BJ (cell line): Measurements from ENCODE around the gene ALOX12B. TPM values are rescaled to one million over a fixed set of nuclear protein-coding genes. Genes with fewer than 3 reads are reported as not detected.

ENCODE experiments used
- CTCF ChIA-PET: fragments of 350-600 bp; formaldehyde crosslinking; extraction: SDS; loops from one replicate; lab custom pipeline; 2021; ENCODE audit warnings: antibody characterized with exemption, inconsistent platforms; lab: Yijun Ruan, JAX
- POLR2A ChIA-PET: fragments of 300-600 bp; sonication (Branson Sonifier 250); formaldehyde crosslinking; extraction: SDS; loops from one replicate; lab custom pipeline; 2021; ENCODE audit warnings: antibody characterized with exemption; lab: Charles Lee
- DNase-seq: peaks from one replicate; pipeline ENCODE4 v3.0.0-alpha.2; 2011; ENCODE audit warnings: low read depth
- H3K27me3 ChIP-seq: 2 replicates; pipeline ENCODE4 v1.6.0; 2011; ENCODE audit warnings: low read length; ENCODE audit not compliant: control insufficient read depth, insufficient read depth
- H3K36me3 ChIP-seq: 2 replicates; pipeline ENCODE4 v1.5.1; 2011; ENCODE audit warnings: low read length; ENCODE audit not compliant: control insufficient read depth, insufficient read depth
- H3K4me3 ChIP-seq: 2 replicates; pipeline ENCODE4 v1.5.1; 2011; ENCODE audit warnings: low read depth, mild to moderate bottlenecking, control low read depth, low read length
- polyA plus RNA-seq: library from polyadenylated mRNA; depleted of rRNA; stranded (reverse); fragments of >200 nt; gene quantifications from 2 replicates; pipeline ENCODE4 v1.2.3, GENCODE V29; 2011
- TF ChIP-seq, protein P1 (sequence below): IDR thresholded peaks from 2 replicates; pipeline ENCODE4 v1.5.1; 2011; ENCODE audit warnings: low read depth, mild to moderate bottlenecking, control low read depth, inconsistent platforms, low read length, moderate library complexity; ENCODE audit not compliant: insufficient read depth

Gene ALOX12B
- polyA plus RNA-seq, 1 experiment = not detected

GRCh38 chr17:8046929-8047768 is 40.4 kb downstream of the ALOX12B start:
- DNase-seq = no peak
- ChIA-PET CTCF (interaction anchor here (0.8 to 3.3 kb wide), 10 partner anchors 11 to 135 kb away, joined by 3 to 21 read pairs (median 3); no protein-coding TSS in a partner anchor), POLR2A (interaction anchor here (0.6 kb wide), 1 partner anchor 280 kb away, joined by 10 read pairs; no protein-coding TSS in a partner anchor)
- H3K27me3 ChIP-seq = peaks cover 24% of the 10 kb centered on the region
- TF ChIP-seq, protein P1, sequence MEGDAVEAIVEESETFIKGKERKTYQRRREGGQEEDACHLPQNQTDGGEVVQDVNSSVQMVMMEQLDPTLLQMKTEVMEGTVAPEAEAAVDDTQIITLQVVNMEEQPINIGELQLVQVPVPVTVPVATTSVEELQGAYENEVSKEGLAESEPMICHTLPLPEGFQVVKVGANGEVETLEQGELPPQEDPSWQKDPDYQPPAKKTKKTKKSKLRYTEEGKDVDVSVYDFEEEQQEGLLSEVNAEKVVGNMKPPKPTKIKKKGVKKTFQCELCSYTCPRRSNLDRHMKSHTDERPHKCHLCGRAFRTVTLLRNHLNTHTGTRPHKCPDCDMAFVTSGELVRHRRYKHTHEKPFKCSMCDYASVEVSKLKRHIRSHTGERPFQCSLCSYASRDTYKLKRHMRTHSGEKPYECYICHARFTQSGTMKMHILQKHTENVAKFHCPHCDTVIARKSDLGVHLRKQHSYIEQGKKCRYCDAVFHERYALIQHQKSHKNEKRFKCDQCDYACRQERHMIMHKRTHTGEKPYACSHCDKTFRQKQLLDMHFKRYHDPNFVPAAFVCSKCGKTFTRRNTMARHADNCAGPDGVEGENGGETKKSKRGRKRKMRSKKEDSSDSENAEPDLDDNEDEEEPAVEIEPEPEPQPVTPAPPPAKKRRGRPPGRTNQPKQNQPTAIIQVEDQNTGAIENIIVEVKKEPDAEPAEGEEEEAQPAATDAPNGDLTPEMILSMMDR = no peak
- no peaks in the 10 kb centered on the region for H3K36me3 ChIP-seq
- no peak overlapping the region for H3K4me3 ChIP-seq

- Histone ChIP-seq H3K4me3 (no peak overlapping the region), H3K36me3 (no peaks in the 10 kb centered on the region), H3K27me3 (peaks cover 22% of the 10 kb centered on the region)
- CTCF ChIA-PET = interaction anchor here (1.0 to 3.3 kb wide), 6 partner anchors 11 to 114 kb away, joined by 3 to 21 read pairs (median 9); no protein-coding TSS in a partner anchor
- no peak for DNase-seq
- POLR2A ChIA-PET = interaction anchor here (0.6 kb wide), 1 partner anchor 281 kb away, joined by 10 read pairs; no protein-coding TSS in a partner anchor
- TF ChIP-seq, protein P1 = no peak
Observed at GRCh38 chr17:8046306-8046928, 41.1 kb downstream of the ALOX12B start.

DNA sequence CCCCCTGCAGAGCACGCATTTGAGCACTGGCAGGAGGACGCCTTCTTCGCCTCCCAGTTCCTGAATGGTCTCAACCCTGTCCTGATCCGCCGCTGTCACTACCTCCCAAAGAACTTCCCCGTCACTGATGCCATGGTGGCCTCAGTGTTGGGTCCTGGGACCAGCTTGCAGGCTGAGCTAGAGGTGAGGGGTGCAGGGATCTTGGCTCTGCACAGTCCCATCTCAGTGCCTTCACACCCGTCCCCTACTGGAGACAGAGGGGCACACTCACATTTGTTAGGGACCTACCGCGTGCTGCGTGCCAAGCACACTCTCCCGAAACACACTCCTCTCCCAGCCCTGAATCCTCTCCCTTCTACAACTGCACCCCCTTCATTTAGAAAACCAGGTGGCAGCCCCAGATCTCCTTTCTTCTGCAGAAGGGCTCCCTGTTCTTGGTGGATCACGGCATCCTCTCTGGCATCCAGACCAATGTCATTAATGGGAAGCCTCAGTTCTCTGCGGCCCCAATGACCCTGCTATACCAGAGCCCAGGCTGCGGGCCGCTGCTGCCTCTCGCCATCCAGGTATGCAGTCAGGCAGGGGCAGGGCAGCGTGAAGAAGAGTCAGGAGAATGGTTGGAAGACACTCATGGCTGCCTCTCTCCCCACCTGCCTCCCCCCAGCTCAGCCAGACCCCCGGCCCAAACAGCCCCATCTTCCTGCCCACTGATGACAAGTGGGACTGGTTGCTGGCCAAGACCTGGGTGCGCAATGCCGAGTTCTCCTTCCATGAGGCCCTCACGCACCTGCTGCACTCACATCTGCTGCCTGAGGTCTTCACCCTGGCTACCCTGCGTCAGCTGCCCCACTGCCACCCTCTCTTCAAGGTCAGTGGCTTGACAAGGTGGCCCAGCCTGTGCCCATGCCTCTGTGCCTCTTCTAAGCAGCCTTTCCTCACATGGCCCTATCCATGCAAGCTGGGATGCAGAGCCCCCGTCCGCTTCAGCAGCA is 42.4 kb downstream of the ALOX12B start:
- TF ChIP-seq, protein P1 = no peak
- no peak for DNase-seq
- no peak overlapping the region for H3K4me3 ChIP-seq
- no peaks in the 10 kb centered on the region for H3K36me3 ChIP-seq
- ChIA-PET CTCF (interaction anchor here (0.8 to 3.3 kb wide), 5 partner anchors 13 to 130 kb away, joined by 3 to 21 read pairs (median 8); no protein-coding TSS in a partner anchor), POLR2A (no interaction called here)
- peaks cover 20% of the 10 kb centered on the region for H3K27me3 ChIP-seq

- ChIA-PET CTCF (interaction anchor here (0.6 to 5.3 kb wide), 25 partner anchors 10 to 298 kb away, joined by 3 to 37 read pairs (median 5); partner anchors contain the start of genes CNTROB, NAA38, RNF227 and TRAPPC1), POLR2A (no interaction called here)
- TF ChIP-seq, protein P1 = no peak
- no peak for DNase-seq
- H3K27me3 ChIP-seq = peaks cover 23% of the 10 kb centered on the region
- no peaks in the 10 kb centered on the region for H3K36me3 ChIP-seq
- no peak overlapping the region for H3K4me3 ChIP-seq
Observed at GRCh38 chr17:8041979-8042378, 45.5 kb downstream of the ALOX12B start.
